GM04503 (cell line): ENCODE results near the gene CAMK1.

ENCODE experiments used
- DNase-seq: peaks from one replicate; pipeline ENCODE4 v3.0.0-alpha.2; 2012; ENCODE audit warnings: low read depth

CAMK1 gene

DNA sequence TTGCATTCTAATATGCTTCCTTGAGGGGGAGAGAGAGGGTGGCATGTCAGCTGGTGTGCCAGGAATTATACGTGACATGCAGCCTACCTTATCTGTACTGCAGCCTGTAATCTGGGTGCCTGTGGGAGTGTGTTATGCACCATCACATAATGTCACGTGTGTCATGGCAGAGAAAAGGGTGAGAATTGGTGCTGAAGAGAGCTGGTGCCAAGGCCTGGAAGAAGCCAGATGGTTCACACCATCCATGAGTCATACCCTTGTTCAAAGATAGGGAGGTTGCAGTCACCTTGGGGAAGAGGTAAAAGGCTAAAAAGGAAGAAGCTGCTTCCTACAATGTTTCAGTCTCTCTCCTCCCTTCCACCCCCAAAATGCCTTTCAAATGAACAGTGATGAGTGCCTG, 32.9 kb downstream of the CAMK1 start:
- DNase-seq: no peak

DNA sequence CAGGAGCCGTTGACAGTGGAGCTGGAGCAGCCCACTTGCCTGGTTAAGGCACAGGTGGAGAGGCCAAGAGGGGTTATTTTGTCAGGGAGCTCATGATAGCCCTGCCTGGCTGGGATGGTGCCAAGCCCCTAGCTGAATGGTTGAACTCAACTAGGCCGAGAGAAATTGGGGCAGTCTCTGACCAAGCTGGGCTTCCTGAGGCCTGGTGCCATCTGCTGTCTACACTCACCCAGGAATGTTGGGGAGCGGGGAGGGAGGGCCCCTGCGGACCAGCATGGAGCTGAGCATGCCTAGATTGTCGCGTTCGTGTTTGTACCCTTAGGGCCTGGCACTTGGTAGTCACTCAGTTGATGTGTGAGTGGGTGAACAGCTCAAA, 37.0 kb downstream of the CAMK1 start:
- no peak for DNase-seq

DNA sequence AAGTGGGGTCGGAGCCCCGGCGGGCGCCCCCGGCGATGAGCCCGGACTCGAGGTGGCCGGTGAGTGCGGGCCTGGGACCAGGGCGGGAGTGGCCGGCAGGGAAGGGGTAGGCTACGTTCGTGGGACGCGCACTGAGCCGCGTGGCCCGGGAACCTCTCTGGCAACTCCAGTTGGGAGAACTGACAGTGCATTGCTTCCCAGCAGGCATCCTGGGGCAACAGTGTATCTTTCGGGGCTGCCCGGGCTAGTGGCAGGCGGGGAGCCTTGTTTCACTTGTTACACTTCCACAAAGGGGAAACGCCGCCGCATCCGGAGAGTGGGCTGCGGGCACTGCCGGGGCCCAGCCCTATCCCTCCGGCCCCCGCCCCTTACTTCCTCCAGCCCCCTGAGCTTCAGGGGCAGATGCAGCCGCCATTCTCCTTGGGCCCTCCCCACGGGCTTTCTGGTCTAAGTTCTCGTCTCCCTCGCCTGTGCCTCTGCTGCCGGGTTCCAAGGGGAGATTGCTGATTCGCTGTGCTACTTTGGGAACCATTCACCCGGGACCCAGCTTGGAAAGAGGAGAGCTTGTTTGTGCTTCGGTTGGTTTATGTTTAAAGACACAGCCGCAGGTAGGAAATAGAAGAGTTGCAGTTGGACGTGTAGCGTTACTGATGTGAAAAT, 37.5 kb downstream of the CAMK1 start:
- no peak for DNase-seq

DNA sequence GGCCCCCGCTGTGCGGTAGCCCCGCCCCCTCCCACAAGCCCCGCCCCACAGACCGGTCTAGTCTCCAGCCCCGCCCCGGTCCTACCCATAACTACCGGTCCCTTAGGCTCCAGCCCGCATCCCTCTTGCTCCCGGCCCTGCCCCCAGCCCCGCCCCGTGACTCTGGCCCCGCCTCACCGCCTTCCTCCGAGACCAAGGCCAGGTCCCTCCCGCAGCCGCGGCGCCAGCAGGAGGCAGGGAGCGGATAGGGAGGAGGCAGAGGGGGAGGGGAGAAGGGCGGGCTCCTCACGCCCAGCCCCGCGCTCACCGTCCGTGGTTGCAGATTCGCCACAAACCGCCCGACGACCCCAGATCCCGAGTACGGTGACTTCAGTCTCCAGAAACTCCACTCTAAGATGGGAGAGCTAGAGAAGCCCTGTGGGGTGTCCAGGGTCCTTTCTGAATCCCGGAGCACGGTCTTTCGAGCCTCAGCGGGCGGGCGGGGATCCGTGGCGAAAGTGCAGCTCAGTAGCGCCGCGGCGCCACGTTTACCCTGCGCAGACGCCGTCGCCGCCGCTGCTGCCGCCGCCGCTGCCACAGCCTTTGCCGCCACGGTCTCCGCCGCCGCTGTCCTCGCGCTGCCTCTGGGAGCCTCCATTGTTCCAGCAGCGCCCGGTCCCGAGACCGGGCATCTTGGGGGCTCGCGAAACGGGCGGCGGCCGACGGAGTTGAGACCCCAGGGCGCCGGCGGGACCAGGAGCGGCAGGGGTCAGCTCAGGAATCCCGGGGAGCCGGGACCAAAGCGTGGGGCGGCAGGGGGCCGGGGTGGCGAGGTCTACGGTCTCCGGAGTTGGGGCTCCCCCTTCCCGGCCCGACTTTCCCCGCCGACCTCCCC, 38.3 kb downstream of the CAMK1 start, which contains the start of gene BRPF1:
BRPF1 (plus strand) TSS at position 530 of the 874 bp plus-strand sequence. CDS start 2,406 bp downstream, outside the sequence.
- DNase-seq: peak; percentile 87

DNA sequence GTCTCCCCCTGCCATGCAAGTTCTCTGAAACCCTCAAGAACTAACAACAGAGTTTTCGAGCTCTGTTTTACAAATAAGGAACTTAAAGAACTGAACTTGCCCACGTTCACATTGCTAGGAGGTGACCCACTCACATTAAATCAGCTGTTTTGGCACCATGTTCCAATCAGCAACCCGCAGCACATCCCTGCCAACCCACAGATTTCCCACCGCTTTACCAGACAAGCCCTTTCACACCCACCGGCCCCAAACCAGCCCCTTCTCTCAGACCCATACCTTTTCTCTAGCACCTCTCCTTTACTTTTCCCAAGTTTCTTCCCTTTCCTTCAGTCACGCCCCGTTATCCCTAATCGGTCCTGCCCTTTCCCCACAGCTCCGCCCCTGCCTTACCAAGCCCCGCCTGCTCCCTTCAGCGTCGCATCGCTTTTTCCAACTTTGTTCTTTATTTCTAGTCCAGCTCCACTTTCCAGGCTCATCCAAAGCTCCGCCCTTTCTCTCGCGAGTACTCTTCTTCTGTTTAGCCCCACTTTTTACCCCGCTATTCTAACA, 39.0 kb downstream of the CAMK1 start:
- DNase-seq: no peak

DNA sequence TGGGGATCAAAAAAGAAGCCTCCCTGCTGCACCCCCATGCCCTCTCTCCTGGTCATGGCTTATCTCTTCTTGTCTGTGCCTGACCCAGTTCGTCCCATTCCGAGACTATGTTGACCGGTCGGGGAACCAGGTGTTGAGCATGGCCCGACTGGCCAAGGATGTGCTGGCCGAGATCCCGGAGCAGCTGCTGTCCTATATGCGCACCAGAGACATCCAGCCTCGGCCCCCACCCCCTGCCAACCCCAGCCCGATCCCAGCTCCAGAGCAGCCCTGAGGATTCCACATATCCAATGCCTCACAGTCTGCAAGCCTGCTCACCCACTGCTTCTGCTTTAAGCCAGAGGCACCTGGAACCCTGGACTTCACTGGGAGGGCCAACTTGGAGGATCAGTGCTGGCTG, 40.3 kb downstream of the CAMK1 start:
- no peak for DNase-seq

DNA sequence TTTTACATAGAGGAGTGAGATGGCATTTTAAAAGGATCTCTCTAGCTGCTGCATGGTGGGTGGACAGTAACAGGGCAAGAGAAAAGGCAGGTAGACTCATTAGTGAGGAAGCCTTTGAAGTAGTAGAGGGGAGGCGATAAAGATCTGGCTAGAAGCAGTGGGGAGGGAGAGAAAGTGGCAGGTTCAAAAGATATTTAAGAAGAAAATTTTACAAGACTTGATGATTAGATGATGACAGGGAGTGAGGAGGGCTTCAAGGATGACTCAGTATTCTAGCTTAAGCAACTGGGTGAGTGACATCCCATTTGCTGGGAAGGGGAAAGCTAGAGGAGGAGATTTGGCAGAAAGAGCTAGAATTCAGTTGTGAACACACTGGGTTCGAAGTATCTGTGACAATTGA, 42.0 kb downstream of the CAMK1 start:
- DNase-seq: no peak

DNA sequence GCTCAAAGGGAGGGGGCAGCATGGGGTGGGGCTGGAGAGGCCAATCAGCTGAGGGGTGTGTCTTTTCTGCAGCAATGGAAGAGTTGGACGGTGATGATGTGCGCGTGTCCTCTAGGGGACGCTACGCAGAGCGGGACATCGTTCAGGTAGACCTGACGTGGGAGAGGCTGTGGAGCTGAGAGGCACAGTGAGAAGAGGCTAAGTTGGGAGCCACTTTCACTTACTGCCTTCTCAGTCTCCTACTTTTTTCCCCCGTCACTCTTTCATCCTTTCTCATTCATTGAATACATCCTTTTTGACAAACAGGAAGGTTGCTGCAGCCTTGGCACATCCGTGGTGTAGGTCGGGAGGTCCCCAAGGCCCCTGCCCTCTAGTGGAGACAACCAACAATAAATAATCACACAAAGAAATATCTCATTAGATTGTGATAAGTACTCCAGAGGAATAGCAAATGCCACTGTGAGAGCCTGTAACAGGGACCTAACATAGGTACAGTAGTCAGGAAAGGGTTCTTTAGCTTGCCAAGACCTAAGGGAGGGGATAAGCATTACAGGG, 42.6 kb downstream of the CAMK1 start:
- no peak for DNase-seq

DNA sequence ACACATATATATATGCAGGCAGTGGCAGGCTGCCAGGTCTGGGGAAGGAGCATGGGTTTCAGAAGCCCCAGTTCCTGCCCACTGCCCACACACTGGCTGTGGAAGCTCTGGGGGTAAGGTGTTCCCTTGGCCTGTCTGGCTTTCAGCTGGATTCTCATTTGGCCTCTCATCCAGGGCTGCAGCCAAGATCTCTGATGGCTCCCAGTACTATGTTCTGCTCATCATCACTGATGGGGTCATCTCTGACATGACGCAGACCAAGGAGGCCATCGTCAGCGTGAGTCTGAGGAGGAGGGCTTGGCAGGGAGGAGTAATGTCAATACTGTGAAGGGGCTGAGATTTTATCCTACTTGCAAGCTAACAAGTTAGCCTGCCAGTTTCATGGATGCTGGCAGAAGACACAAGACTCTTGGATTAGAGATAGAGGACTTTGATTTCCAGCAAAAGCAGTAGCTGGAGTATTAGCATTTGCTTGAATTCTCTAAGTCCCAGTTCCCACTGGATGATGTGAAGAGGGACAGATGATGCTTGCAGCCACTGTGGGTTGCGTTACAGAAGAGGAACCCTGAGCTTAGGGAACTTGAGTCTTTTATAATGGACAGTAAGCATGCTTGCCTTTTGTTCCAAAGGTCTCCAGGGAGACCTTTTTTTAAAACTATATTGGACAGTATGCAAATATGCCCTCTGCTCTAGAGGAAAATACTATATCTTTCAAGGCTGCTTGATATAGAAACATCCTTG, 43.8 kb downstream of the CAMK1 start:
- no peak for DNase-seq

DNA sequence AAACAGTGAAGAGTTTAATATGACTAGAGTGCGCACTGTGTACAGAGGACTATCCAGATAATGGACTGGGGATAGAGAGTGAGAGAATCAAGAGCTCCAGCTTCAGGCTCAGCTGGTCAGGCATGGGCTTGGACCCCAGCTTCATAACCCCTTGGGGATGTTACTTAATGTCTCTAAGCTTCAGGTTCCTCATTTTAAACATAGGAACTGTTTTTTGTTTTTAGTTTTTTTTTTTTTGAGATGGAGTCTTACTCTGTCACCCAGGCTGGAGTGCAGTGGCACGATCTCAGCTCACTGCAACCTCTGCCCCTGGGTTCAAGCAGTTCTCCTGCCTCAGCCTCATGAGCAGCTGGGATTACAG, 48.1 kb downstream of the CAMK1 start:
- DNase-seq: no peak

DNA sequence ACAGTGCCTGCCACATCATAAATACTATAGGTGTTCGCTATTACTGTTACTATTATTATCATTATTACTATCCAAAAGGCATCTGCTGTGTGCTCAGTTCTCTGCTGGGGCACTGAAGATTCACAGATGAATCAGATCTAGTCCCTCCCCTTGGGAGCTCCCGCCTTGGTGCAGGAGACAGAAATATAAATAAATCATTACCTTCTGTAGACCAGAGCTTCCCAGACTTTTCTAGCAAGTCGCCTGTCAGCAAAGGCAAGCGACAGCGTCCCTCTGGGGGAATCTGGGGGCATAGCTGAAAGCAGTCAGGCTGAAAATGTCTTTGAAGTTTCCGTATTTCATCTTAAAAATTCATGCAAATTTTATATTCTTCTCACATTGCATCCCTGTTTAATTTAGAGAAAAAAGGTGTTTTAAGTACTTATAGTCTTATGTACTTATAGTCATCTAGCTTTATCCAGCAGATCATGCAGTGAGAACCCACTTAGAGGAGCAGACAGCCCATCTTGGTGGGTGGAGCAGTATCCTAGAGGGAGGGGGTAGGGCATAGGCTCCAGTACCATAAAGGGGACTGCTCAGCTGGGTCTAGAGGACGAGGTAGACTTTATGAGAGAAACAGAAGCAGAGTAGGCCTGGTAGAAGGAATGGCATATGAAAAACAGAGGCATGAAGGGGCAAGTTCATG, 48.6 kb downstream of the CAMK1 start:
- DNase-seq: no peak

DNA sequence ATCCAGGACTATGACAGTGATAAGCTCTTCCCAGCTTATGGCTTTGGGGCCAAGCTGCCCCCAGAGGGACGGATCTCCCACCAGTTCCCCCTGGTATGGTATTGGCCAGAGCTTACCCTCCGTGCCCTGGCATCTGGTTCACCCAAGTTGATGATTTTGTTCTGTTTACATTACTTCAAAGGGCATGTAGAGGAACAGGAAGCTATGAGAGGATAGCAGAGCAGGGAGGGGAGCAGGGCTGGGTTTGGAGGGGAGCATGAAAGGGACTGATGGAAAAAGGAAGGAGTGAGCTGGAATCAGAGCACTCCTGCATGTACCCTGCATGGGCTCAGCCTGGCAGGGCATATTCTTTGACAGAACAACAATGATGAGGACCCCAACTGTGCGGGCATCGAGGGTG, 51.6 kb downstream of the CAMK1 start:
- DNase-seq: no peak

DNA sequence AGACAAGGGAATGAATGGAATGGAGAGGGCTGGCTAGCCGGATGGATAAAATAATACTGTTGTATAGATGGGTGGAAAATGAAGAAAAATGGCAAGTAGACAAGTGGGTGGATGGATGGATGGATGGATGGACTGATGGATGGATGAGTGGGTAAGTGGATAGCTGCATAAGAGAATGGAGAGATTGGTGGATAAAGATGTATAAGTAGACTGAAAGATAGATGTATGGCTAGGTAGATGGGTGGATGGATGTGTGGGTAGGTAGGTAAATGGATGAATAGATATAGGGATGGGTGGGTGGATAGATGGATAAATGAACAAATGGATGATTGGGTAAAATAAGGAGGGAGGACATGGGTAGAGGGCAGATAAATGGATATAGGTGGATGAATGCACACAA, 52.2 kb downstream of the CAMK1 start:
- DNase-seq: no peak

DNA sequence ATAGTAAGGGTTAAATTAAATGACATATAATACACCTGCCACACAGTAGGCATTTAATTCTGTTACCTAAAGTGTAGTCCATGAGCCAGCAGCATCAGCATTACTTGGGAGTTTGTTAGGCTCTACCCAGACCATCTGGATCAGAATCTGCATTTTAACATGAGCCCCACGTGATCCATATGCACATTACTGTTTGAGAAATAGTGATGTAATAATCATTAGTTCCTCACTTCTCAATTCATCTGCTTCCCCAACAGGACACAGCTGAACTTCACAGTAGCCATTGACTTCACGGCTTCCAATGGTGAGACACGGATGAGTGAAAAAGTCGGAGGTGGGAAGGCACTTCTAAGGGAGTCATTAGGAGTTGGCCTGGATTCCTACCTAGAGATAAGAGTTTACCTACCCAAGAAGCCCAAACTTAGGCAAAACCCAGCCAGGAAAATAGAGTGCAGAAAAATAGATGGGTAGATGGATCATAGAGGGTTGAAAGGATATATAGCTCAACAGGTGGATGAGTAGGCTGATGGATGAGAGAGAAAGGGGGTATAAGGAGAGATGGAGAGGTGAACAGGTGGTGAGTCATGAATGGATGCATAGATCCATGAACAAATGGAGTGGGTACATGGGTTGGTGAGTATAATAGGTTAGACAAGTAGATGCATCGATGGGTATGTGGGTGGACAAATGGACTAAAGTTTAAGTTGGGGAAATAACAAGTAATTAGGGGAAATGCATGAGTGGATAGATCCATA, 52.8 kb downstream of the CAMK1 start:
- DNase-seq: no peak

DNA sequence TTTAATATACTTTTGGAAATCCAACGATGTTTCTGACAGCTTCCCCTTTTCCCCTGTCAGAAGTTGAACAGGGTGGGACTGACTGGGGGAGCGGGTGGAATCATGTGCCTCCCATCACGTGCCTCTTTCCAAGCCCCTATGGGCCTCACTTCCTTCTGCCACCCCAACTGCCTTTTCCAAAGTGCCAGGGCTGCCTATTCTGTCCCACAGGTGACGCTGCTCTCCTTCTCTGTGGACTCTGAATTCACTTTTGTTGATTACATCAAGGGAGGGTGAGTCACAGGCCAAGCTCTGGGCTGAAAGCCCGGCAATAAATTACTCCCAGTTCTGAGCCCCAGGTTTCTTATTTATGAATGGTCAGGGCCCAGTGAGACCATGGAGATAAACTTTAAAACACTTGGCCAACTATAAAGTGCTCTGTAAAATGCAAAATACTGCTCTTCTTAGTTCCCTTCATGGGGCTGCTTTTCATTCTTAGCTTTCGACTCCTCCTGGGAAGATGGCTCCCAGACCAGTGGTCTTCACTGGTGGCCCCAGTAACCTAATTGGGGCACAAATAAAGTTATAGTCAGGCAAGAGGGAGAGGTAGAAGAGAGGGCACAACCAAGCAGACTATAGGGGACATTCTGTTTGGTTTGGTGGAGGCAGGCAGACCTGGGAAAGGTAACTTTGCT, 53.8 kb downstream of the CAMK1 start:
- peak; percentile 63 for DNase-seq

DNA sequence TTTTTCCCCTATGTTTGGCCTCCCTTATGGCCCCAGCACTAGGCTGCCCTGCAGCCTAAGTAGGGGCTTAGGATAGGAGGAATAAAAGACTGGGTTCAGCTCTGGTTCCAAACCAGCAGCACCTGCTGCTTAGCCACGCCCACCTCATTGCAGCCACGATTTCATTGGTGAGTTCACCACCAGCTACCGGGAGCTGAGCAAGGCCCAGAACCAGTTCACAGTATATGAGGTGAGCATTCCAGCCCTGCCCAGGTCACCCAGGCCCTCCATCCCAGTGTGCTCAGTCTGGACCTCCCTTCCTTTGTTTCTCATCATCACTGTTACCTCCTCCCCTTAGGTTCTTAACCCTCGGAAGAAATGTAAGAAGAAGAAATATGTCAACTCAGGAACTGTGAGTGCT, 54.6 kb downstream of the CAMK1 start:
- DNase-seq: no peak

DNA sequence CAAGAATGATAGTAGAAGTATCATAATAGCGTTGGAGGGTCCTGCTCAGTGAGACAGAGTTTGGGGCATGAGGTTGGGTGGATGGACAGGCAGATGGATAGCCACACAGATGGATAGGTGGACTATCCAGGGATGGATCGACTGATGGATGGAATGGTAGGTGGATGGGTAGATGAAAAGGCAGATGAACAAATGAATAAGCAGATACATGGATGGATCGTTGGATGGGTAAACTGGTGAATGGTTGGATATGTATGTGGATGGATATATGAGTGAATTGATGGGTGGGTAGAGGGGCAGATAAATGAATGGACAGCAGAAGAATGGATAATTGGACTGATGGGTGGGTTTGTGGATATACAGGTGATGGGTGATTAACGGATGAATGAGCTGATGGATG, 56.6 kb downstream of the CAMK1 start:
- DNase-seq: no peak

DNA sequence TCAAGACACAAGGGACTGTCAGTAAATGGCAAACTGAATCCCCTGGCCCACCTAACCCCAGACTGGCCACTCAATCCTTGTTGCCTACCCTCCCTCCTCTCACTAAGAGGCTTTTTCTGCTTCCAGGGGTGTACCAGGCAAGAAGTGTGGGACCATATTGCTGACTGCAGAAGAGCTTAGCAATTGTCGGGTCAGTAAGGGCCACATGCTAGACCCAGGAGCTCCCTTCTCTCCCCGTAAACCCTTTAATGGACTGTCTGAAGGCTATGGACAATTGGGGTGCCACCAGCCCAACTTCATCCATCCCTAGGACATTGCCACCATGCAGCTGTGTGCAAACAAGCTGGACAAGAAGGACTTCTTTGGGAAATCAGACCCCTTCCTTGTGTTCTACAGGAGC, 57.3 kb downstream of the CAMK1 start:
- DNase-seq: no peak

DNA sequence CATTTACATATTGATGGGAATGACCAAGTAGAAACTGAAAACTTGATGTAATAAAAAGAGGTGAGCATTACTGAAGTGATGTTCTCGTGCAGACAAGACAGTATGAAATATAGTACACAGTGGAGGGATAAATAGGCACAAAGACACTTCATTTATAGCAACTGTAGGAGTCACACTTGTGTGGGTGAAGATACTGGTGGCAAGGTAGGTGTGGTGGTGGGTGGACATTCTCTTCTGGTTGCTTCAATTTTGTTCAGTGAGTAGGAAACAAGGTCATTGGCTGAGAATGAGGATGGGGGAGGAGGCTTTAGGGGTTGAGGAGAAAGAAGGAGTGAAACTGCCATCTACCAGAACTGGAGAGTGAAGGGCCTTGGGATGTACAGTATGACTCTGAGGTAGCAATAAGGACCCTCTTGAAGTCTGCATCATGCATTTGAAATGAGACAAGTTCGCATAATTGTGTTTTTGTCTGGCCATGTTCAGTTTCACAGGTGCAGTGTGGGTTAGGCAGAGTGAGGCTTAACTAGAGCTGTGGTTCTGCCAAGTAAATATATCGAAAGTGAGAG, 59.5 kb downstream of the CAMK1 start:
- DNase-seq: no peak
